ENCODE results near the gene PC.

- TF ChIP-seq, protein P1, sequence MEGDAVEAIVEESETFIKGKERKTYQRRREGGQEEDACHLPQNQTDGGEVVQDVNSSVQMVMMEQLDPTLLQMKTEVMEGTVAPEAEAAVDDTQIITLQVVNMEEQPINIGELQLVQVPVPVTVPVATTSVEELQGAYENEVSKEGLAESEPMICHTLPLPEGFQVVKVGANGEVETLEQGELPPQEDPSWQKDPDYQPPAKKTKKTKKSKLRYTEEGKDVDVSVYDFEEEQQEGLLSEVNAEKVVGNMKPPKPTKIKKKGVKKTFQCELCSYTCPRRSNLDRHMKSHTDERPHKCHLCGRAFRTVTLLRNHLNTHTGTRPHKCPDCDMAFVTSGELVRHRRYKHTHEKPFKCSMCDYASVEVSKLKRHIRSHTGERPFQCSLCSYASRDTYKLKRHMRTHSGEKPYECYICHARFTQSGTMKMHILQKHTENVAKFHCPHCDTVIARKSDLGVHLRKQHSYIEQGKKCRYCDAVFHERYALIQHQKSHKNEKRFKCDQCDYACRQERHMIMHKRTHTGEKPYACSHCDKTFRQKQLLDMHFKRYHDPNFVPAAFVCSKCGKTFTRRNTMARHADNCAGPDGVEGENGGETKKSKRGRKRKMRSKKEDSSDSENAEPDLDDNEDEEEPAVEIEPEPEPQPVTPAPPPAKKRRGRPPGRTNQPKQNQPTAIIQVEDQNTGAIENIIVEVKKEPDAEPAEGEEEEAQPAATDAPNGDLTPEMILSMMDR (IDR thresholded peaks at IDR 0.05) = no peak
- TF ChIP-seq POLR2A (IDR thresholded peaks at IDR 0.05) = no peak
These were observed 93.8 kb downstream of the PC start for GRCh38 chr11:66864172-66864901.
